ENCODE data around the gene DCAF4.

- TF ChIP-seq, protein P1, sequence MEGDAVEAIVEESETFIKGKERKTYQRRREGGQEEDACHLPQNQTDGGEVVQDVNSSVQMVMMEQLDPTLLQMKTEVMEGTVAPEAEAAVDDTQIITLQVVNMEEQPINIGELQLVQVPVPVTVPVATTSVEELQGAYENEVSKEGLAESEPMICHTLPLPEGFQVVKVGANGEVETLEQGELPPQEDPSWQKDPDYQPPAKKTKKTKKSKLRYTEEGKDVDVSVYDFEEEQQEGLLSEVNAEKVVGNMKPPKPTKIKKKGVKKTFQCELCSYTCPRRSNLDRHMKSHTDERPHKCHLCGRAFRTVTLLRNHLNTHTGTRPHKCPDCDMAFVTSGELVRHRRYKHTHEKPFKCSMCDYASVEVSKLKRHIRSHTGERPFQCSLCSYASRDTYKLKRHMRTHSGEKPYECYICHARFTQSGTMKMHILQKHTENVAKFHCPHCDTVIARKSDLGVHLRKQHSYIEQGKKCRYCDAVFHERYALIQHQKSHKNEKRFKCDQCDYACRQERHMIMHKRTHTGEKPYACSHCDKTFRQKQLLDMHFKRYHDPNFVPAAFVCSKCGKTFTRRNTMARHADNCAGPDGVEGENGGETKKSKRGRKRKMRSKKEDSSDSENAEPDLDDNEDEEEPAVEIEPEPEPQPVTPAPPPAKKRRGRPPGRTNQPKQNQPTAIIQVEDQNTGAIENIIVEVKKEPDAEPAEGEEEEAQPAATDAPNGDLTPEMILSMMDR (IDR thresholded peaks at IDR 0.05): no peak
- no peak for TF ChIP-seq POLR2A (IDR thresholded peaks at IDR 0.05)
Measured at GRCh38 chr14:72882463-72882862, 43.8 kb upstream of the DCAF4 start.
